Activated CD4-positive, alpha-beta memory T cell treated with anti-CD3 and anti-CD28 coated beads, Interleukin-2, amount 10 ng/mL, durations not matched to agents 7 days and 5 days (primary cell): ENCODE measurements around the gene PPP2R5C. TPM values are rescaled to one million over a fixed set of nuclear protein-coding genes. Genes with fewer than 3 reads are reported as not detected.

Source experiments
- CTCF ChIA-PET: fragments of 350-600 bp; sonication (Branson Sonifier 250); formaldehyde crosslinking; loops from one replicate; lab custom pipeline; 2021; ENCODE audit warnings: antibody characterized with exemption, inconsistent platforms; lab: Charles Lee
- POLR2A ChIA-PET: fragments of 350-600 bp; sonication (Branson Sonifier 250); formaldehyde crosslinking; loops from one replicate; lab custom pipeline; 2021; ENCODE audit warnings: antibody characterized with exemption; lab: Charles Lee
- DNase-seq: peaks from one replicate; pipeline ENCODE4 v3.0.0-alpha.2; 2020
- H3K27ac Mint-ChIP-seq: one replicate; pipeline ENCODE4 v1.8.0; 2021; ENCODE audit warnings: mild to moderate bottlenecking, mixed read lengths
- H3K27me3 Mint-ChIP-seq: one replicate; pipeline ENCODE4 v1.8.0; 2021; ENCODE audit warnings: mixed read lengths
- H3K36me3 Mint-ChIP-seq: one replicate; pipeline ENCODE4 v1.8.0; 2021; ENCODE audit warnings: low read depth, mixed read lengths
- H3K4me1 Mint-ChIP-seq: one replicate; pipeline ENCODE4 v1.8.0; 2021; ENCODE audit warnings: mixed read lengths
- H3K4me3 Mint-ChIP-seq: one replicate; pipeline ENCODE4 v1.8.0; 2021; ENCODE audit warnings: mild to moderate bottlenecking, mixed read lengths
- H3K9me3 Mint-ChIP-seq: one replicate; pipeline ENCODE4 v1.8.0; 2021; ENCODE audit warnings: mixed read lengths
- total RNA-seq, 2 experiments: library from RNA; stranded (reverse); gene quantifications; one replicate each; pipeline ENCODE4 v1.2.3, GENCODE V29; 2021

PPP2R5C gene
- total RNA-seq, 2 experiments from 2014 or later, result 338 to 348 TPM

DNA sequence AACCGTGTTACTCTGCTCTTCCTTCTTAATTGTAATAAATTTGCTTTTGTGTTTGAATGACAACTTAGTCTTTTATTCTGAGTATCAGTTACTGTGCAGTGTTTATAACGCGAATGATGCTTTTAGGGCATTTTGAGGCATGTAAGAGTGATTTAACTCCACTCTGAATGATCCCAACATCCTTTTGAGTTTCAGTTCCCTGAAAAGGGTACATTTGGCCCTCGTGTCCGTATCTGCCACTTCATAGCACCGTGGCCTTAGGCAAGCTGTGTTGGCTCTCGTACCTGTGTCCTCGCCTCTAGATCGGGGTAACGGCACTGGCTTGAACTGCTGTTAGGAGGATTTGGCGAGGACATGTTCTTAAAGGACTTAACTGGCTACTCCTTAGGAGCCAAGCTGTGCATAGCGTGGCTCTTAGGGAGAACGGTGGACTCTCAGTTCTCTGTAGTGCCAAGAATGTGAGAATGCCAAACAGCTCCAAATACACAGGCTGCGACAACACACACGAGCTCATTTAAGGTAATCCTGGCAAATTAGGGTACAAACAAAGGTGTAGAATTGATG, 92.0 kb downstream of the PPP2R5C start:
- POLR2A ChIA-PET, result interaction anchor here (0.6 to 1.9 kb wide), 7 partner anchors 9 to 95 kb away, joined by 3 to 18 read pairs (median 6); no protein-coding TSS in a partner anchor
- H3K27me3 Mint-ChIP-seq, result no peaks in the 10 kb centered on the region
- DNase-seq, result no peak
- H3K9me3 Mint-ChIP-seq, result no peaks in the 10 kb centered on the region
- H3K27ac Mint-ChIP-seq, result peak overlapping the region; percentile 10
- H3K4me1 Mint-ChIP-seq, result peaks cover 75% of the 10 kb centered on the region
- CTCF ChIA-PET, result interaction anchor here (0.7 to 1.5 kb wide), 3 partner anchors 9 to 83 kb away, joined by 3 to 9 read pairs (median 3); no protein-coding TSS in a partner anchor
- no peak overlapping the region for H3K4me3 Mint-ChIP-seq
- H3K36me3 Mint-ChIP-seq, result peaks cover 58% of the 10 kb centered on the region

DNA sequence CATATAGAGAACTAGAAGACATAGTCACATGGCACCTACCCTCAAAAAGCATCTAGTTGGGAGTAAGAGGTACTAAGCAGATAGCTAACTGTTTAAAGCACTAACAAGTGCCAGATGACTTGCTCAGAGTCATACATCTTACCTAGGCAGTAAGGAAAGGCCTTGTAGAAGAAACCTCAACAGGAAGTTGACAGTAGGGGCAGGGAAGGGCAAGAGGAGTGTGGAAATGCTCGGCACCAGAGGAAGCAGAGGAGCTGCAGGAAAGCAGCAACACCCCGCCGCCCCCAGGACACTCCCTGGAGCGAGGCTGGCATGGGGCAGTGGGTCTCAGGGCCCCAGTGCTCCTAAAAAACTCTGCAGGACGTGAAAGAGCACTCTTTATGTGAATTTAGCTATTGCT, 92.9 kb downstream of the PPP2R5C start:
- ChIA-PET CTCF (interaction anchor here (0.7 to 1.5 kb wide), 2 partner anchors 10 to 83 kb away, joined by 3 to 9 read pairs; no protein-coding TSS in a partner anchor), POLR2A (interaction anchor here (0.6 to 1.9 kb wide), 8 partner anchors 10 to 95 kb away, joined by 3 to 18 read pairs (median 6); no protein-coding TSS in a partner anchor)
- peak overlapping the region; percentile 22 for H3K27ac Mint-ChIP-seq
- no peak overlapping the region for H3K4me3 Mint-ChIP-seq
- peaks cover 59% of the 10 kb centered on the region for H3K36me3 Mint-ChIP-seq
- H3K9me3 Mint-ChIP-seq, result no peaks in the 10 kb centered on the region
- peaks cover 74% of the 10 kb centered on the region for H3K4me1 Mint-ChIP-seq
- no peaks in the 10 kb centered on the region for H3K27me3 Mint-ChIP-seq
- DNase-seq, result no peak

DNA sequence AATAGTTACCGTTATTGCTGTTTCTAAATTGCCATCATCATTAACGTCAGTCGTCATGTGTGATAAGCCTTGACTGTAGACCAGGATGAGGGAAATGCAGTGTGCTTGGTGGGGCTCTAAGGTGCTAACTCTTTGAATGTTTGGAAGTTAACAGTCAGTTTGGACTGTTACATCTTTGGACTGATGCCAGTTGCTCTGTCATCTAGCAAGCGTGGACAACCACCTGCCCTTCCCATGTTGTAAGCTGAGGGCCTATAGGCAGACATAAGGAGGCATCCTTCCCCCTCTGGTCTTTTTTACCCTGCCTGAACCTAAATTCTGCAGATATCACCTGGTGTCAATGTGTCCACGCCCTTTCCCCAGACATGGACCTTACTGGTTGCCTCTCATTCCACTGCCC, 94.4 kb downstream of the PPP2R5C start:
- Mint-ChIP-seq H3K36me3 (peaks cover 60% of the 10 kb centered on the region), H3K9me3 (no peaks in the 10 kb centered on the region), H3K4me1 (peaks cover 76% of the 10 kb centered on the region), H3K27ac (no peak overlapping the region), H3K27me3 (no peaks in the 10 kb centered on the region), H3K4me3 (no peak overlapping the region)
- POLR2A ChIA-PET, result interaction anchor here (1.1 to 1.9 kb wide), 2 partner anchors 32 to 149 kb away, joined by 3 to 8 read pairs; no protein-coding TSS in a partner anchor
- no peak for DNase-seq
- CTCF ChIA-PET, result no interaction called here

DNA sequence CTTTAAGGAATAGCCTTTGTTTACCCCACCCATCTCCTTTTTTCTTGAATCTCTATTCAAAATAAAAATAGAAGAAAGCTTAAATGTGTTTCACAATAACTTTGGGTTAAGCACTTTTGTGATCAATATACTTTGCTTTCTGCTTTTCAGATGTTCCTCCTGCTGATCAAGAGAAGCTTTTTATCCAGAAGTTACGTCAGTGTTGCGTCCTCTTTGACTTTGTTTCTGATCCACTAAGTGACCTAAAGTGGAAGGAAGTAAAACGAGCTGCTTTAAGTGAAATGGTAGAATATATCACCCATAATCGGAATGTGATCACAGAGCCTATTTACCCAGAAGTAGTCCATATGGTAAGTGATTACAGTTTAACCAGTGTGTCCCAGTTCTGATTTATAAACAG, 95.0 kb downstream of the PPP2R5C start:
- Mint-ChIP-seq H3K27ac (no peak overlapping the region), H3K27me3 (no peaks in the 10 kb centered on the region), H3K9me3 (no peaks in the 10 kb centered on the region), H3K4me1 (peaks cover 73% of the 10 kb centered on the region), H3K36me3 (peaks cover 63% of the 10 kb centered on the region), H3K4me3 (no peak overlapping the region)
- DNase-seq, result no peak
- ChIA-PET POLR2A (interaction anchor here (1.1 to 1.9 kb wide), 2 partner anchors 33 to 149 kb away, joined by 3 to 8 read pairs; no protein-coding TSS in a partner anchor), CTCF (interaction anchor here (0.6 kb wide), 1 partner anchor 142 kb away, joined by 3 read pairs; no protein-coding TSS in a partner anchor)

DNA sequence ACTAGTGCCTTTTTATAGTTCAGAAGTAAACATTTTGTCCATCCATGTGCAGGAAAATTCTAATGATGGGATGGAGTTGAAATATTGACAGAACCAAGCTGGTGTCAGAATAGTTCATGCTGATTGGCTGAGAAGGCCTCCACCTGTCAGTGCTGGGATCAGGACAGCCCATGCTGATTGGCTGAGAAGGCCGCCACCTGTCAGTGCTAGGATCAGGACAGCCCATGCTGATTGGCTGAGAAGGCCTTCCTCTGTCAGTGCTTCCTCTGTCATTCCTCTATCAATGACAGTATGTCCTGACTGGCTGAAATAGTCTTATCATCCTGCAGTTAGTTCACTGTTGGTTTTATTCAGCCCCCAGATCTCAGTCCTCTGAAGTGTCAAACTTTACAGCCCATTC, 95.7 kb downstream of the PPP2R5C start:
- no peaks in the 10 kb centered on the region for H3K9me3 Mint-ChIP-seq
- CTCF ChIA-PET, result interaction anchor here (0.6 kb wide), 1 partner anchor 142 kb away, joined by 3 read pairs; no protein-coding TSS in a partner anchor
- no peak overlapping the region for H3K27ac Mint-ChIP-seq
- no peak overlapping the region for H3K4me3 Mint-ChIP-seq
- H3K36me3 Mint-ChIP-seq, result peaks cover 68% of the 10 kb centered on the region
- no peaks in the 10 kb centered on the region for H3K27me3 Mint-ChIP-seq
- no peak for DNase-seq
- POLR2A ChIA-PET, result interaction anchor here (1.1 to 1.9 kb wide), 2 partner anchors 33 to 150 kb away, joined by 3 to 8 read pairs; no protein-coding TSS in a partner anchor
- peaks cover 68% of the 10 kb centered on the region for H3K4me1 Mint-ChIP-seq

DNA sequence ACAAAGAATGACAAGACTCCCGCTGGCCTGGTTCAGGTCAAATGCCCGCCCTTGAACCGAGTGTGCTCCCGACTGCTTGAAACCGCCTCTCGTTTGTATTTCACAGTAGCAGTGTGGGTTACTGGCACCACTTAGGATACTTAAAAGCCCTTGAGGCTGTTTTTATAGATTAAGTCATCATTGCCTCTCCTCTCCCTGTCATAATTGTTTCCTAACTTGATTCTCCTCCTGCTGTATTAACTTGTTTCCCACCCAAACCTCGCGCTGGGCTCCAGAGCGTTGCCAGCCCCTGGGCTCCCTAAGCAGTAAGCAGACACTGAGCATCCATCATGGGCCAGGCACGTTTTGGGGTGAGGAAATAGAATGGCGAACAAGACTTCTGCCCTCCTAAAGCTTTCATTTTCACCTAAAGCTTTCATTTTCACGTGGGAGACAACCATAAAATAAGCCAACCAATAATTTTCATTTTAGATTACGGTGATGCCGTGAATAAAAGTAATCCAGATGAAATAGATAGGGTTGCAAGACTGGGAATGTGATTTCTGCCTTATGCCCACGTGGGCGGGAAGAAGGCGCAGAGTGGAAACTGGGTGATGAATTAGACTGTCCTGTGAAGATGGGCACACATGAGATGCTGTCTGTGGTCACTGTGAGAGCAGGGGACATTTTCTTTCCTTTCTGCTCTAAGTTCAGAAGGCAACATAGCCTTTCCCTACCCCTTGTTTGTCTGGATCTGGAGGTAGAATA, 97.5 kb downstream of the PPP2R5C start:
- no peaks in the 10 kb centered on the region for H3K9me3 Mint-ChIP-seq
- no peak for DNase-seq
- peak overlapping the region; percentile 67 for H3K27ac Mint-ChIP-seq
- H3K4me3 Mint-ChIP-seq, result peak overlapping the region; percentile 37
- H3K27me3 Mint-ChIP-seq, result no peaks in the 10 kb centered on the region
- peaks cover 56% of the 10 kb centered on the region for H3K4me1 Mint-ChIP-seq
- peaks cover 77% of the 10 kb centered on the region for H3K36me3 Mint-ChIP-seq
- ChIA-PET POLR2A (interaction anchor here (0.7 to 1.8 kb wide), 5 partner anchors 15 to 152 kb away, joined by 3 to 5 read pairs (median 3); no protein-coding TSS in a partner anchor), CTCF (interaction anchor here (0.6 to 1.6 kb wide), 4 partner anchors 17 to 245 kb away, joined by 3 to 5 read pairs (median 4); no protein-coding TSS in a partner anchor)

DNA sequence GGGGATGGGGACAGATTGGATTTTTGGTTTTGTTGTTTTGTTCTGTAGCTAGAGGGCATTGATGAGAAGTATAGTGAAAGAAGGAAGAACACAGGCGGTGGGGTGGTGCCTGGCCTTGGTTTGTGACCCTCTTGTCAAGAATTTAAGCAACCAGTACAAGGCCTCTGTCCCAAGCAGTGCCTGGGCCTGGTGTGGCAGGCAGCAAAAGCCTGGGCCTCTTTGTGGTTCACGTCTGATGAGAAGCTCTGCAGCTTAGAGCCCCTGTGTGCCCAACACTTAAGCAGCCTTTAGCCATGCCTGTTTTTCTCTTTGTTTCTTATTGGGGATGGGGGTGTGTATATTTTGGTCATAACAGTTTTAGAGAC, 98.0 kb downstream of the PPP2R5C start:
- H3K9me3 Mint-ChIP-seq, result no peaks in the 10 kb centered on the region
- no peaks in the 10 kb centered on the region for H3K27me3 Mint-ChIP-seq
- CTCF ChIA-PET, result interaction anchor here (0.8 to 1.6 kb wide), 3 partner anchors 16 to 152 kb away, joined by 3 to 5 read pairs (median 4); no protein-coding TSS in a partner anchor
- H3K36me3 Mint-ChIP-seq, result peaks cover 78% of the 10 kb centered on the region
- peak overlapping the region; percentile 67 for H3K27ac Mint-ChIP-seq
- peaks cover 50% of the 10 kb centered on the region for H3K4me1 Mint-ChIP-seq
- POLR2A ChIA-PET, result interaction anchor here (0.7 to 1.8 kb wide), 4 partner anchors 14 to 153 kb away, joined by 3 to 5 read pairs (median 4); no protein-coding TSS in a partner anchor
- no peak for DNase-seq
- no peak overlapping the region for H3K4me3 Mint-ChIP-seq

DNA sequence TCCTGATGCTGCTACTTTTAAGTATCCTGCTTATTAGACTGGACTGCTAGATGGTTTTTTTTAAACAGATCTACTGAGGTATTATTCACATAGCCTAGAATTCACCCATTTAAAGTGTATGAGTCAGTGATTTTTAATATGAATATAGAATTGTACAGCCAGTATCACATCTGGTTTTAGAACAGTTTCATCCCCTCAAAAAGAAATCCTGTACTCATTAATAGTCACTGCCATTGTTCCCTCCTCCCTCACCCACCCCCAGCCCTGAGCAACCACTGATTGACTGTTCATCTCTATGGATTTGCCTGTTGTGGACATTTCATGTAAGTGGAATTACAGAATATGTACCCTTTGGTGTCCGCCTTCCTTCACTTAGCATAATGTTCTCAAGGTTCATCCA, 98.4 kb downstream of the PPP2R5C start:
- DNase-seq, result no peak
- H3K9me3 Mint-ChIP-seq, result no peaks in the 10 kb centered on the region
- peaks cover 47% of the 10 kb centered on the region for H3K4me1 Mint-ChIP-seq
- H3K36me3 Mint-ChIP-seq, result peaks cover 82% of the 10 kb centered on the region
- no peaks in the 10 kb centered on the region for H3K27me3 Mint-ChIP-seq
- ChIA-PET POLR2A (interaction anchor here (1.6 to 1.8 kb wide), 2 partner anchors 14 to 153 kb away, joined by 3 to 5 read pairs; no protein-coding TSS in a partner anchor), CTCF (interaction anchor here (0.8 to 1.6 kb wide), 3 partner anchors 16 to 153 kb away, joined by 3 to 5 read pairs (median 4); no protein-coding TSS in a partner anchor)
- no peak overlapping the region for H3K4me3 Mint-ChIP-seq
- H3K27ac Mint-ChIP-seq, result no peak overlapping the region

DNA sequence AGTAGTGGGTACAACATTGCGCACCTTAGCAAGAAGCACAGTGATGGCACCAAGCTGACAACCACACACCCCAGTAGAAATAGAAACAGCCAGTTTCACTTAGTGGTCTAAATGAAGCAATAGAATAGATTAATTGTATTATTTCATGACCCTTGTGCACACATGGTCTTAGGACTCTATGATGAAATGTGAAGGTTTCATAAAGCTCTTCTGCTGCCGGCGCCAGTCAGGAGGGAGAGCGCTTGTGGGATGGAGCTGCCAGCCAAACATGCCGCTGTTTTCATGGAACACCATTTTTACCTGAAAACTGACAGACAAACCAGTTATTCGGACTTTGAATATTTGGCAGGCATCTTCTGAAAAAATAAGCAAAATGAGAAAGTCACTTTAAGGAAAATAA, 100.0 kb downstream of the PPP2R5C start:
- CTCF ChIA-PET, result interaction anchor here (1.5 kb wide), 1 partner anchor 17 kb away, joined by 4 read pairs; no protein-coding TSS in a partner anchor
- no peak overlapping the region for H3K27ac Mint-ChIP-seq
- H3K27me3 Mint-ChIP-seq, result no peaks in the 10 kb centered on the region
- POLR2A ChIA-PET, result no interaction called here
- H3K36me3 Mint-ChIP-seq, result peaks cover 79% of the 10 kb centered on the region
- H3K9me3 Mint-ChIP-seq, result no peaks in the 10 kb centered on the region
- DNase-seq, result no peak
- H3K4me3 Mint-ChIP-seq, result no peak overlapping the region
- H3K4me1 Mint-ChIP-seq, result peaks cover 37% of the 10 kb centered on the region

DNA sequence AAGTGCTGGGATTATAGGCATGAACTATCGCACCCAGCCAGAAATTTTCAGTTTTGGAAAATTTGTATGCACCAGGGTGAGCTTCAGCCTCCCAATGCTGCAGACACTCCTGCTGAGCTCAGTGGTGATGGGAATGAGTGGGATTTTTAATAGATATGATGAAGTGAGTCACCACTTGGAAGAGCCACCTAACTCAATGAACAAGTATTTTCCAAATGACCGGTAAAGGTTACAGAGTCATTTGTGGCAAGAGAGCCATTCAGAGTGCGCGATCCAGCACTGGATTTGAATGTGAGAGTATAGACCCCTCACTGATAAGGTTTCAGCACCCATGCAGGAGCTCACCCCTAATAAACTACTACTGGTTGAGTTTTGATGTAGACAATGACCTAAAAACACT, 100.7 kb downstream of the PPP2R5C start:
- no peak for DNase-seq
- H3K27me3 Mint-ChIP-seq, result no peaks in the 10 kb centered on the region
- H3K27ac Mint-ChIP-seq, result no peak overlapping the region
- H3K4me3 Mint-ChIP-seq, result no peak overlapping the region
- ChIA-PET POLR2A (no interaction called here), CTCF (interaction anchor here (1.5 kb wide), 1 partner anchor 18 kb away, joined by 4 read pairs; no protein-coding TSS in a partner anchor)
- peaks cover 73% of the 10 kb centered on the region for H3K36me3 Mint-ChIP-seq
- H3K9me3 Mint-ChIP-seq, result no peaks in the 10 kb centered on the region
- H3K4me1 Mint-ChIP-seq, result peaks cover 33% of the 10 kb centered on the region

DNA sequence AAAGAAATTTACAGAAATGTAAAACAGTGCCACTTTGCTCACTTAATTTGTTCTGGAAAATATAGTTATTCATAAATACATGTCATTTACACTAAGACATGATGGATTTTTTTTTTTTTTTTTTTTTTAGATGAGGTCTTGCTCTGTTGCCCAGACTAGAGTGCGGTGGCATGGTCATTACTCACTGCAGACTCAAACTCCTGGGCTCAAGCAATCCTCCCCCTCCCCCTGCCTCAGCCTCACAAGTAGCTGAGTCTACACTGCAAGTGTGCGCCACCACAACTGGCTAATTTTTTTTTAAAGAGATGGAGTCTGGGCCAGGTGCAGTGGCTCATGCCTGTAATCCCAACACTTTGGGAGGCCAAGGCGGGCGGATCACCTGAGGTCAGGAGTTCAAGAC, 101.2 kb downstream of the PPP2R5C start:
- Mint-ChIP-seq H3K9me3 (no peaks in the 10 kb centered on the region), H3K4me3 (no peak overlapping the region), H3K27me3 (no peaks in the 10 kb centered on the region), H3K27ac (no peak overlapping the region), H3K4me1 (peaks cover 29% of the 10 kb centered on the region), H3K36me3 (peaks cover 68% of the 10 kb centered on the region)
- no peak for DNase-seq
- CTCF ChIA-PET, result no interaction called here
- POLR2A ChIA-PET, result no interaction called here

DNA sequence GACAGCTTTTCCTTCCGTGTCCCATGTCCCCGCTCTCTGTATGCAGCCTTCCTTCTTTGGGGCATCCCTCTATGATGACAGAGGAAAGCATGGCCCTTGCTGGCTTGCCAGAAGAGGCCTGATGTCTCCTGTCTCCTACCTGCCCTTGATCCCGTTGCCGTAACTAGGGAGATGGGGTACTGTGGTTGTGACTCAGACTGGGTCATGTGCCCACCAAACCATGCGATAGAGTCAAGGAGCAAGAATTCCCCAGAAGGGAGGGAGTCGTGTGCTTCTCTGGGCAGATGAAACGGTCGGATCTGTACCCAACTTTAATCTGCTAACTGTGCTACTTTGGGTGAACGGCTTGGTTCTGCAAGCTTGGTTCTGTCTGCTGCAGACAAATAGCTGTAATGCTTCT, 103.8 kb downstream of the PPP2R5C start:
- Mint-ChIP-seq H3K4me3 (no peak overlapping the region), H3K9me3 (no peaks in the 10 kb centered on the region), H3K36me3 (peaks cover 53% of the 10 kb centered on the region), H3K27ac (no peak overlapping the region), H3K27me3 (no peaks in the 10 kb centered on the region), H3K4me1 (peaks cover 13% of the 10 kb centered on the region)
- ChIA-PET CTCF (no interaction called here), POLR2A (interaction anchor here (1.0 kb wide), 1 partner anchor 9 kb away, joined by 3 read pairs; no protein-coding TSS in a partner anchor)
- DNase-seq, result no peak
